ENCODE results near the gene COLGALT1. TPM values are rescaled to one million over a fixed set of nuclear protein-coding genes. Genes with fewer than 3 reads are reported as not detected.

COLGALT1 gene
- total and polyA plus RNA-seq, 2 experiments from 2014 or later, result 18.2 to 63.4 TPM

DNA sequence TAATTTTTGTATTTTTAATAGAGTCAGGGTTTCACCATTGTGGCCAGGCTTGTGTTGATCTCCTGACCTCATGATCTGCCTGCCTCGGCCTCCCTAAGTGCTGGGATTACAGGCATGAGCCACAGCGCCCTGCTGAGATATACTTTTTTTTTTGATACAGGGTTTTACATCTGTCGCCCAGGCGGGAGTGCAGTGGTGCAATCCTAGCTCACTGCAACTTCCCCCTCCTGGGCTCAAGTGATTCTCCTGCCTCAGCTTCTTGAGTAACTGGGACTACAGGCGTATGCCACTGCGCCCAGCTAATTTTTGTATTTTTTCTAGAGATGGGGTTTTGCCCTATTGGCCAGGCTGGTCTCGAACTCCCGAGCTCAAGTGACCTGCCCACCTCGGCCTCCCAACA lies 2.0 kb downstream of the COLGALT1 start (continued):
- TF ChIP-seq EZH2 (IDR thresholded peaks at IDR 0.05; ENCODE audit: low read depth, unreplicated experiment) (no peak), EZH2phosphoT487 (IDR thresholded peaks at IDR 0.05; ENCODE audit: unreplicated experiment) (no peak), ZNF331 (CRISPR knock-in tag; IDR thresholded peaks at IDR 0.05; ENCODE audit: low read depth) (no peak), NANOG (IDR thresholded peaks at IDR 0.05; ENCODE audit: borderline replicate concordance) (no peak), CREB1 (CRISPR knock-in tag; IDR thresholded peaks at IDR 0.05; ENCODE audit: low read depth) (no peak)
- TF ChIP-seq, protein P1, sequence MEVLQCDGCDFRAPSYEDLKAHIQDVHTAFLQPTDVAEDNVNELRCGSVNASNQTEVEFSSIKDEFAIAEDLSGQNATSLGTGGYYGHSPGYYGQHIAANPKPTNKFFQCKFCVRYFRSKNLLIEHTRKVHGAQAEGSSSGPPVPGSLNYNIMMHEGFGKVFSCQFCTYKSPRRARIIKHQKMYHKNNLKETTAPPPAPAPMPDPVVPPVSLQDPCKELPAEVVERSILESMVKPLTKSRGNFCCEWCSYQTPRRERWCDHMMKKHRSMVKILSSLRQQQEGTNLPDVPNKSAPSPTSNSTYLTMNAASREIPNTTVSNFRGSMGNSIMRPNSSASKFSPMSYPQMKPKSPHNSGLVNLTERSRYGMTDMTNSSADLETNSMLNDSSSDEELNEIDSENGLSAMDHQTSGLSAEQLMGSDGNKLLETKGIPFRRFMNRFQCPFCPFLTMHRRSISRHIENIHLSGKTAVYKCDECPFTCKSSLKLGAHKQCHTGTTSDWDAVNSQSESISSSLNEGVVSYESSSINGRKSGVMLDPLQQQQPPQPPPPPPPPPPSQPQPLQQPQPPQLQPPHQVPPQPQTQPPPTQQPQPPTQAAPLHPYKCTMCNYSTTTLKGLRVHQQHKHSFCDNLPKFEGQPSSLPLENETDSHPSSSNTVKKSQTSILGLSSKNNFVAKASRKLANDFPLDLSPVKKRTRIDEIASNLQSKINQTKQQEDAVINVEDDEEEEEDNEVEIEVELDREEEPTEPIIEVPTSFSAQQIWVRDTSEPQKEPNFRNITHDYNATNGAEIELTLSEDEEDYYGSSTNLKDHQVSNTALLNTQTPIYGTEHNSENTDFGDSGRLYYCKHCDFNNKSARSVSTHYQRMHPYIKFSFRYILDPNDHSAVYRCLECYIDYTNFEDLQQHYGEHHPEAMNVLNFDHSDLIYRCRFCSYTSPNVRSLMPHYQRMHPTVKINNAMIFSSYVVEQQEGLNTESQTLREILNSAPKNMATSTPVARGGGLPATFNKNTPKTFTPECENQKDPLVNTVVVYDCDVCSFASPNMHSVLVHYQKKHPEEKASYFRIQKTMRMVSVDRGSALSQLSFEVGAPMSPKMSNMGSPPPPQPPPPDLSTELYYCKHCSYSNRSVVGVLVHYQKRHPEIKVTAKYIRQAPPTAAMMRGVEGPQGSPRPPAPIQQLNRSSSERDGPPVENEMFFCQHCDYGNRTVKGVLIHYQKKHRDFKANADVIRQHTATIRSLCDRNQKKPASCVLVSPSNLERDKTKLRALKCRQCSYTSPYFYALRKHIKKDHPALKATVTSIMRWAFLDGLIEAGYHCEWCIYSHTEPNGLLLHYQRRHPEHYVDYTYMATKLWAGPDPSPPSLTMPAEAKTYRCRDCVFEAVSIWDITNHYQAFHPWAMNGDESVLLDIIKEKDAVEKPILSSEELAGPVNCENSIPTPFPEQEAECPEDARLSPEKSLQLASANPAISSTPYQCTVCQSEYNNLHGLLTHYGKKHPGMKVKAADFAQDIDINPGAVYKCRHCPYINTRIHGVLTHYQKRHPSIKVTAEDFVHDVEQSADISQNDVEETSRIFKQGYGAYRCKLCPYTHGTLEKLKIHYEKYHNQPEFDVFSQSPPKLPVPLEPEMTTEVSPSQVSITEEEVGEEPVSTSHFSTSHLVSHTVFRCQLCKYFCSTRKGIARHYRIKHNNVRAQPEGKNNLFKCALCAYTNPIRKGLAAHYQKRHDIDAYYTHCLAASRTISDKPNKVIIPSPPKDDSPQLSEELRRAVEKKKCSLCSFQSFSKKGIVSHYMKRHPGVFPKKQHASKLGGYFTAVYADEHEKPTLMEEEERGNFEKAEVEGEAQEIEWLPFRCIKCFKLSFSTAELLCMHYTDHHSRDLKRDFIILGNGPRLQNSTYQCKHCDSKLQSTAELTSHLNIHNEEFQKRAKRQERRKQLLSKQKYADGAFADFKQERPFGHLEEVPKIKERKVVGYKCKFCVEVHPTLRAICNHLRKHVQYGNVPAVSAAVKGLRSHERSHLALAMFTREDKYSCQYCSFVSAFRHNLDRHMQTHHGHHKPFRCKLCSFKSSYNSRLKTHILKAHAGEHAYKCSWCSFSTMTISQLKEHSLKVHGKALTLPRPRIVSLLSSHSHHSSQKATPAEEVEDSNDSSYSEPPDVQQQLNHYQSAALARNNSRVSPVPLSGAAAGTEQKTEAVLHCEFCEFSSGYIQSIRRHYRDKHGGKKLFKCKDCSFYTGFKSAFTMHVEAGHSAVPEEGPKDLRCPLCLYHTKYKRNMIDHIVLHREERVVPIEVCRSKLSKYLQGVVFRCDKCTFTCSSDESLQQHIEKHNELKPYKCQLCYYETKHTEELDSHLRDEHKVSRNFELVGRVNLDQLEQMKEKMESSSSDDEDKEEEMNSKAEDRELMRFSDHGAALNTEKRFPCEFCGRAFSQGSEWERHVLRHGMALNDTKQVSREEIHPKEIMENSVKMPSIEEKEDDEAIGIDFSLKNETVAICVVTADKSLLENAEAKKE (CRISPR knock-in tag; IDR thresholded peaks at IDR 0.05), result no peak

DNA sequence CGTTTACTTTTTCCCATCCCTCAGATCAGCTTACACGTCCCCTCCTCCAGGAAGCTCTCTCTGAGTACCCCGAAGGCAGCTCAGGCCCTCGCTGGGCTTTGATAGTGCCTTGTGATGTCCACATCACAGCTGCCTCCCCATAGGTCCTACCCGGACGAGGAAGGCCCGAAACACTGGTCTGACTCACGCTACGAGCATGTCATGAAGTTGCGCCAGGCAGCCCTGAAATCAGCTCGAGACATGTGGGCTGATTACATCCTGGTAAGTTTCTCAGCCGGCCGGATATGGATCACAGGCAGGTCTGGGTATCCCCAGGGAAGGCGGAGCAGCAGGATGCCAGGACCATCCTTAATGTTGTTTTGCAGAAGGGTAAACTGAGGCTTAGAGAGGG lies 4.8 kb downstream of the COLGALT1 start:
- H3K36me3 Mint-ChIP-seq (ENCODE audit: low read depth), result peaks cover 22% of the 10 kb centered on the region
- no peaks in the 10 kb centered on the region for H3K9me3 Mint-ChIP-seq
- H3K27me3 Mint-ChIP-seq (ENCODE audit: insufficient read depth, low read depth, poor library complexity), result peaks cover 8% of the 10 kb centered on the region
- Histone ChIP-seq H3K9me2 (ENCODE audit: insufficient read depth) (no peaks in the 10 kb centered on the region), H4K20me1 (replicated peaks; ENCODE audit: insufficient read depth) (no peaks in the 10 kb centered on the region; the same call in 1 of the 2 replicates), H3K27me3 (ENCODE audit: insufficient read depth) (no peaks in the 10 kb centered on the region; the same call in 1 of the 2 replicates), H3K4me2 (no peak overlapping the region), H3K27ac (ENCODE audit: low read depth) (no peak overlapping the region), H3F3A (replicated peaks; ENCODE audit: low read depth) (peaks cover 15% of the 10 kb centered on the region; the same call in 1 of the 2 replicates), H3K36me3 (ENCODE audit: insufficient read depth) (no peaks in the 10 kb centered on the region), H2AFZ (no peak overlapping the region), H3K4me3 (no peak overlapping the region), H3K4me1 (ENCODE audit: insufficient read depth) (no peaks in the 10 kb centered on the region), H3K79me2 (replicated peaks; ENCODE audit: insufficient read depth) (no peaks in the 10 kb centered on the region)
- H3K4me3 Mint-ChIP-seq, result no peak overlapping the region
- DNase-seq (ENCODE audit: low spot score) (no peak), ATAC-seq (no peak)
- no peaks in the 10 kb centered on the region for H3K4me1 Mint-ChIP-seq
- H3K27ac Mint-ChIP-seq, result no peak overlapping the region
- TF ChIP-seq, protein P2, sequence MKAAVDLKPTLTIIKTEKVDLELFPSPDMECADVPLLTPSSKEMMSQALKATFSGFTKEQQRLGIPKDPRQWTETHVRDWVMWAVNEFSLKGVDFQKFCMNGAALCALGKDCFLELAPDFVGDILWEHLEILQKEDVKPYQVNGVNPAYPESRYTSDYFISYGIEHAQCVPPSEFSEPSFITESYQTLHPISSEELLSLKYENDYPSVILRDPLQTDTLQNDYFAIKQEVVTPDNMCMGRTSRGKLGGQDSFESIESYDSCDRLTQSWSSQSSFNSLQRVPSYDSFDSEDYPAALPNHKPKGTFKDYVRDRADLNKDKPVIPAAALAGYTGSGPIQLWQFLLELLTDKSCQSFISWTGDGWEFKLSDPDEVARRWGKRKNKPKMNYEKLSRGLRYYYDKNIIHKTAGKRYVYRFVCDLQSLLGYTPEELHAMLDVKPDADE (IDR thresholded peaks at IDR 0.05), result no peak
- no peak for TF ChIP-seq POLR2AphosphoS5 (IDR thresholded peaks at IDR 0.05; ENCODE audit: low read depth)
- no peak for TF ChIP-seq CREB1 (CRISPR knock-in tag; IDR thresholded peaks at IDR 0.05; ENCODE audit: low read depth)
- TF ChIP-seq, protein P3, sequence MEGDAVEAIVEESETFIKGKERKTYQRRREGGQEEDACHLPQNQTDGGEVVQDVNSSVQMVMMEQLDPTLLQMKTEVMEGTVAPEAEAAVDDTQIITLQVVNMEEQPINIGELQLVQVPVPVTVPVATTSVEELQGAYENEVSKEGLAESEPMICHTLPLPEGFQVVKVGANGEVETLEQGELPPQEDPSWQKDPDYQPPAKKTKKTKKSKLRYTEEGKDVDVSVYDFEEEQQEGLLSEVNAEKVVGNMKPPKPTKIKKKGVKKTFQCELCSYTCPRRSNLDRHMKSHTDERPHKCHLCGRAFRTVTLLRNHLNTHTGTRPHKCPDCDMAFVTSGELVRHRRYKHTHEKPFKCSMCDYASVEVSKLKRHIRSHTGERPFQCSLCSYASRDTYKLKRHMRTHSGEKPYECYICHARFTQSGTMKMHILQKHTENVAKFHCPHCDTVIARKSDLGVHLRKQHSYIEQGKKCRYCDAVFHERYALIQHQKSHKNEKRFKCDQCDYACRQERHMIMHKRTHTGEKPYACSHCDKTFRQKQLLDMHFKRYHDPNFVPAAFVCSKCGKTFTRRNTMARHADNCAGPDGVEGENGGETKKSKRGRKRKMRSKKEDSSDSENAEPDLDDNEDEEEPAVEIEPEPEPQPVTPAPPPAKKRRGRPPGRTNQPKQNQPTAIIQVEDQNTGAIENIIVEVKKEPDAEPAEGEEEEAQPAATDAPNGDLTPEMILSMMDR (conservative IDR thresholded peaks at IDR 0.05; ENCODE audit: low read depth in 2 of 2), result no peak
- no peak for TF ChIP-seq STAT1 (IDR thresholded peaks at IDR 0.05; ENCODE audit: unreplicated experiment)
